Erythroblast (primary cell): ENCODE data around the gene GPR151.

ENCODE experiments used
- GATA1 ChIP-seq: IDR thresholded peaks from 2 replicates; pipeline ENCODE4 v1.6.1; 2011; ENCODE audit warnings: low read depth, mild to moderate bottlenecking, control low read depth, low read length, moderate library complexity
- POLR2A ChIP-seq: IDR thresholded peaks from 2 replicates; pipeline ENCODE4 v1.6.1; 2011; ENCODE audit warnings: mild to moderate bottlenecking, low read length

DNA sequence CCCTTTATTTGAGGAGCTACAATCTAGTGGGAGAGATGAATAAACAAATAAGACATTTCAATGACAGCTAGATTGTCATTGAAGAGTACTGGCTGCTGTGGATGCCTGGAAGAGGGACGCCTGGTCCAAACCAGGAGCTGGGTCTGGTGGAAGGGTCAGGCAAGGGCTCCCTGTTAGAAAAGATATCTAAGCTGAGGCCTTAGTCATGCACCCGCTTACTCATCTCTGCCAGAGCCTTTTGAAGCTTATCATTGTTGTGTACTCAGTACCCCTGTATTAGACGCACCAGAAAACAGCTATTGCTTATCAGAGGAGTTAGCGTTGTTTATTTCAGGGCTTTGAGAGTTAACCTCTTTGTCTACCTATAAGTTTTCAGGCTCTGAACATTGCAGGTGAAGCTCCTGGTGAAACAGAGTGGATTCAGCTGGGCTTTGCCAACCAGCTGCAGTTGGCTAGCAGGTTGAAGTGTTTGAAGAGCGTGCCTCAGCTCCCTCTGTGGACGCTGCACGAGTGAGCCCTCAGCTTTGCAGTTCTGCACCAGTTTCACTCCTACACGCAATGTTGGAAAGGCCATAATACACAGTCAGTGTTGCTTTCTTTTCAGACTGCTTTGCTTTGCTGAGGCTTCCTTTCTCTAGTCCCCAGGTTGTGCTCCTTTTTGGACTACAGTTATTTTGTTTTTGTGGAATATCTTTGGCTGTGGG, 5.6 kb upstream of the GPR151 start:
- no peak for TF ChIP-seq POLR2A
- TF ChIP-seq GATA1 = no peak
